HEK293T (cell line): Measurements from ENCODE around the gene KRTAP4-8.
"Not testable (repeated sequence)": the region's sequence is repeated elsewhere in the genome, so short reads cannot be mapped to it uniquely, and the experiment has no call there.

ENCODE experiments used
- CTCF ChIA-PET: fragments of 350-600 bp; formaldehyde crosslinking; extraction: SDS; loops from one replicate; lab custom pipeline; 2021; ENCODE audit warnings: antibody characterized with exemption, inconsistent platforms; lab: Yijun Ruan, JAX
- POLR2A ChIA-PET: fragments of 350-600 bp; formaldehyde crosslinking; extraction: SDS; loops from one replicate; lab custom pipeline; 2020; ENCODE audit warnings: antibody characterized with exemption, inconsistent platforms; lab: Yijun Ruan, JAX
- DNase-seq: peaks from one replicate; pipeline ENCODE4 v3.0.0; 2012; ENCODE audit warnings: mixed read lengths; ENCODE audit errors: extremely low spot score
- ARNT ChIP-seq: fragments of 450-650 bp; IDR thresholded peaks from 2 replicates; pipeline ENCODE4 v1.6.1; 2017; ENCODE audit warnings: mild to moderate bottlenecking
- BHLHE40 ChIP-seq: fragments of 450-650 bp; IDR thresholded peaks from 2 replicates; pipeline ENCODE4 v1.6.1; 2016; ENCODE audit warnings: mild to moderate bottlenecking, moderate library complexity, borderline replicate concordance
- CTBP1 ChIP-seq: fragments of 450-650 bp; IDR thresholded peaks from 2 replicates; pipeline ENCODE4 v1.6.1; 2016; ENCODE audit warnings: borderline replicate concordance
- ELF4 ChIP-seq: fragments of 450-650 bp; IDR thresholded peaks from 2 replicates; pipeline ENCODE4 v1.6.1; 2017; ENCODE audit warnings: antibody characterized with exemption
- FOXA1 ChIP-seq: fragments of 450-650 bp; IDR thresholded peaks from 2 replicates; pipeline ENCODE4 v1.6.1; 2016; ENCODE audit warnings: mild to moderate bottlenecking
- FOXK2 ChIP-seq: fragments of 450-650 bp; IDR thresholded peaks from 2 replicates; pipeline ENCODE4 v1.6.1; 2016; ENCODE audit warnings: mild to moderate bottlenecking
- FOXM1 ChIP-seq: fragments of 450-650 bp; IDR thresholded peaks from 2 replicates; pipeline ENCODE4 v1.6.1; 2017; ENCODE audit warnings: mild to moderate bottlenecking, borderline replicate concordance
- HDGF ChIP-seq: fragments of 450-650 bp; IDR thresholded peaks from 2 replicates; pipeline ENCODE4 v1.6.1; 2017; ENCODE audit warnings: antibody characterized with exemption, borderline replicate concordance
- L3MBTL2 ChIP-seq: fragments of 450-650 bp; conservative IDR thresholded peaks from 2 replicates; pipeline ENCODE4 v1.6.1; 2016; ENCODE audit warnings: mild to moderate bottlenecking
- LEF1 ChIP-seq: fragments of 450-650 bp; IDR thresholded peaks from 2 replicates; pipeline ENCODE4 v1.6.1; 2017; ENCODE audit warnings: mild to moderate bottlenecking, borderline replicate concordance
- NFRKB ChIP-seq: fragments of 450-650 bp; IDR thresholded peaks from 2 replicates; pipeline ENCODE4 v1.6.1; 2016; ENCODE audit warnings: mild to moderate bottlenecking, moderate library complexity
- PKNOX1 ChIP-seq: fragments of 450-650 bp; IDR thresholded peaks from 2 replicates; pipeline ENCODE4 v1.6.1; 2016
- SP1 ChIP-seq: fragments of 450-650 bp; IDR thresholded peaks from 2 replicates; pipeline ENCODE4 v1.6.1; 2017
- SUZ12 ChIP-seq: fragments of 450-650 bp; IDR thresholded peaks from 2 replicates; pipeline ENCODE4 v1.6.1; 2016; ENCODE audit warnings: mild to moderate bottlenecking
- TARDBP ChIP-seq: fragments of 450-650 bp; IDR thresholded peaks from 2 replicates; pipeline ENCODE4 v1.6.1; 2016

The KRTAP4-8 gene

GRCh38 chr17:41107941-41108450 lies 10.1 kb upstream of the KRTAP4-8 start:
- POLR2A ChIA-PET: no interaction called here
- no peak for DNase-seq
- CTCF ChIA-PET: no interaction called here
- TF ChIP-seq SP1 (no peak), ELF4 (no peak), NFRKB (no peak), BHLHE40 (no peak), L3MBTL2 (no peak), PKNOX1 (no peak), LEF1 (no peak), FOXA1 (no peak)

GRCh38 chr17:41105347-41105746 lies 7.4 kb upstream of the KRTAP4-8 start, which contains the start of gene KRTAP4-9:
KRTAP4-9 (plus strand) TSS chr17:41105389; CDS start chr17:41105389, 0 bp downstream.
- POLR2A ChIA-PET, CTCF ChIA-PET, DNase-seq: not testable (repeated sequence)

GRCh38 chr17:41104386-41105038 lies 6.6 kb upstream of the KRTAP4-8 start:
- CTCF ChIA-PET: interaction anchor here (0.6 kb wide), 1 partner anchor 219 kb away, joined by 3 read pairs; the partner anchor contains the start of gene KRT20
- POLR2A ChIA-PET, DNase-seq: not testable (repeated sequence)

GRCh38 chr17:41103896-41104295 lies 6.0 kb upstream of the KRTAP4-8 start:
- ChIA-PET POLR2A (no interaction called here), CTCF (interaction anchor here (0.6 kb wide), 1 partner anchor 219 kb away, joined by 3 read pairs; the partner anchor contains the start of gene KRT20)
- no peak for TF ChIP-seq ELF4
- no peak for TF ChIP-seq SUZ12
- TF ChIP-seq FOXK2: no peak
- TF ChIP-seq BHLHE40: no peak
- TF ChIP-seq LEF1: no peak
- TF ChIP-seq FOXM1: no peak
- no peak for TF ChIP-seq PKNOX1
- DNase-seq: no peak

- ChIA-PET POLR2A (no interaction called here), CTCF (no interaction called here)
- no peak for DNase-seq
- TF ChIP-seq L3MBTL2: no peak
- no peak for TF ChIP-seq TARDBP
- no peak for TF ChIP-seq FOXM1
- no peak for TF ChIP-seq SUZ12
- TF ChIP-seq HDGF: no peak
- TF ChIP-seq BHLHE40: no peak
These were observed 3.8 kb upstream of the KRTAP4-8 start, which contains the start of gene KRTAP4-16 for GRCh38 chr17:41101586-41102259. KRTAP4-16 (minus strand) TSS chr17:41102209; CDS start chr17:41102209, 0 bp downstream.

GRCh38 chr17:41099682-41100480 lies 1.9 kb upstream of the KRTAP4-8 start:
- POLR2A ChIA-PET, DNase-seq, CTCF ChIA-PET: not testable (repeated sequence)

GRCh38 chr17:41098481-41098880 lies 539 bp upstream of the KRTAP4-8 start:
- ChIA-PET POLR2A (no interaction called here), CTCF (no interaction called here)
- no peak for DNase-seq
- no peak for TF ChIP-seq FOXA1
- TF ChIP-seq FOXK2: no peak
- TF ChIP-seq TARDBP: no peak
- TF ChIP-seq FOXM1: no peak
- TF ChIP-seq SUZ12: no peak
- TF ChIP-seq HDGF: no peak
- no peak for TF ChIP-seq SP1

- TF ChIP-seq L3MBTL2: no peak
- no peak for TF ChIP-seq CTBP1
- TF ChIP-seq PKNOX1: no peak
- TF ChIP-seq SUZ12: no peak
- TF ChIP-seq ARNT: no peak
- no peak for TF ChIP-seq HDGF
- TF ChIP-seq FOXK2: no peak
- TF ChIP-seq SP1: no peak
- TF ChIP-seq BHLHE40: no peak
- no peak for DNase-seq
- CTCF ChIA-PET: no interaction called here
- POLR2A ChIA-PET: no interaction called here
These were observed 1.9 kb downstream of the KRTAP4-8 start for GRCh38 chr17:41096055-41096454.

- POLR2A ChIA-PET, CTCF ChIA-PET, DNase-seq: not testable (repeated sequence)
These were observed 9.1 kb downstream of the KRTAP4-8 start for GRCh38 chr17:41088760-41089352.

- CTCF ChIA-PET: not testable (repeated sequence)
These were observed 13.7 kb downstream of the KRTAP4-8 start, which contains the start of gene KRTAP4-7 for GRCh38 chr17:41084100-41084856. KRTAP4-7 (plus strand) TSS chr17:41084150; CDS start chr17:41084207, 57 bp downstream.

More at GRCh38 chr17:41084100-41084856, 13.7 kb downstream of the KRTAP4-8 start, which contains the start of gene KRTAP4-7:
- DNase-seq, POLR2A ChIA-PET: not testable (repeated sequence)
